ENCODE measurements around the gene KIF5C.

The KIF5C gene

GRCh38 chr2:149002378-149002890 is 127.4 kb downstream of the KIF5C start:
- WGBS, result 95% methylated on average over 14 of the region's 14 CpGs

GRCh38 chr2:149002891-149003740 is 128.1 kb downstream of the KIF5C start:
- Histone ChIP-seq H3K14ac (ENCODE audit: low read length in 2 of 2) (peak overlapping the region in 1 of 2 experiments; percentile 57), H3K27ac (ENCODE audit: low read length, poor library complexity, severe bottlenecking) (no peak overlapping the region), H2BK120ac (ENCODE audit: low read depth, low read length) (no peak overlapping the region), H3K4ac (ENCODE audit: low read depth in 1 of 2, low read length in 2 of 2) (peak overlapping the region in 1 of 2 experiments; percentile 29), H3K4me2 (ENCODE audit: low read length, poor library complexity, severe bottlenecking) (no peak overlapping the region), H3K18ac (ENCODE audit: low read depth in 1 of 2, low read length in 2 of 2) (peak overlapping the region in 1 of 2 experiments; percentile 32), H2BK15ac (ENCODE audit: low read depth, poor library complexity, severe bottlenecking) (no peak overlapping the region), H3K4me3 (ENCODE audit: insufficient read depth in 1 of 2, low read depth in 1 of 2, low read length in 2 of 2) (no peak overlapping the region), H2BK12ac (ENCODE audit: low read length in 2 of 2) (peak overlapping the region in 1 of 2 experiments; percentile 6), H3K9me3 (ENCODE audit: control insufficient read depth, low read length) (no peaks in the 10 kb centered on the region), H4K8ac (ENCODE audit: low read length) (no peak overlapping the region), H3K79me1 (replicated peaks; ENCODE audit: low read length, poor library complexity, severe bottlenecking) (no peaks in the 10 kb centered on the region), H3K36me3 (ENCODE audit: control insufficient read depth in 1 of 2, insufficient read depth in 2 of 2, low read depth in 1 of 2, low read length in 2 of 2) (no peaks in the 10 kb centered on the region), H3K4me1 (ENCODE audit: control insufficient read depth, insufficient read depth, low read depth, low read length) (no peaks in the 10 kb centered on the region), H2BK5ac (ENCODE audit: low read depth, low read length, poor library complexity, severe bottlenecking) (no peak overlapping the region), H4K91ac (ENCODE audit: low read length) (no peak overlapping the region), H3K23ac (ENCODE audit: low read length in 2 of 2) (no peak overlapping the region), H3K27me3 (ENCODE audit: control insufficient read depth in 1 of 2, insufficient read depth in 1 of 2, low read length in 2 of 2) (peaks cover 28 to 29% of the 10 kb centered on the region in 2 experiments), H2AFZ (ENCODE audit: low read depth, low read length) (no peak overlapping the region), H3K9ac (ENCODE audit: low read length) (no peak overlapping the region), H2AK5ac (ENCODE audit: low read length, severe bottlenecking) (no peak overlapping the region)
- no peak for DNase-seq
- 97% methylated on average over 31 of the region's 31 CpGs for WGBS

More at GRCh38 chr2:149002378-149002890, 127.4 kb downstream of the KIF5C start:
- H3K9me3 ChIP-seq (ENCODE audit: control insufficient read depth, low read length), result no peaks in the 10 kb centered on the region
- no peak overlapping the region for H4K8ac ChIP-seq (ENCODE audit: low read length)
- H3K27me3 ChIP-seq (ENCODE audit: control insufficient read depth in 1 of 2, insufficient read depth in 1 of 2, low read length in 2 of 2), result peaks cover 28 to 31% of the 10 kb centered on the region in 2 experiments
- H2BK12ac ChIP-seq (ENCODE audit: low read length in 2 of 2), result no peak overlapping the region
- no peak overlapping the region for H3K4me2 ChIP-seq (ENCODE audit: low read length, poor library complexity, severe bottlenecking)
- no peak for DNase-seq
- no peak overlapping the region for H3K4ac ChIP-seq (ENCODE audit: low read depth in 1 of 2, low read length in 2 of 2)
- H3K14ac ChIP-seq (ENCODE audit: low read length in 2 of 2), result no peak overlapping the region
- H2AFZ ChIP-seq (ENCODE audit: low read depth, low read length), result no peak overlapping the region
- no peak overlapping the region for H2BK15ac ChIP-seq (ENCODE audit: low read depth, poor library complexity, severe bottlenecking)
- H3K4me1 ChIP-seq (ENCODE audit: control insufficient read depth, insufficient read depth, low read depth, low read length), result no peaks in the 10 kb centered on the region
- H3K4me3 ChIP-seq (ENCODE audit: insufficient read depth in 1 of 2, low read depth in 1 of 2, low read length in 2 of 2), result no peak overlapping the region
- H2AK5ac ChIP-seq (ENCODE audit: low read length, severe bottlenecking), result no peak overlapping the region
- no peak overlapping the region for H2BK5ac ChIP-seq (ENCODE audit: low read depth, low read length, poor library complexity, severe bottlenecking)
- peak overlapping the region; percentile 41 for H4K91ac ChIP-seq (ENCODE audit: low read length)
- no peak overlapping the region for H3K27ac ChIP-seq (ENCODE audit: low read length, poor library complexity, severe bottlenecking)
- no peak overlapping the region for H3K23ac ChIP-seq (ENCODE audit: low read length in 2 of 2)
- H3K18ac ChIP-seq (ENCODE audit: low read depth in 1 of 2, low read length in 2 of 2), result no peak overlapping the region
- no peaks in the 10 kb centered on the region for H3K79me1 ChIP-seq (replicated peaks; ENCODE audit: low read length, poor library complexity, severe bottlenecking)
- H3K36me3 ChIP-seq (ENCODE audit: control insufficient read depth in 1 of 2, insufficient read depth in 2 of 2, low read depth in 1 of 2, low read length in 2 of 2), result no peaks in the 10 kb centered on the region
- H2BK120ac ChIP-seq (ENCODE audit: low read depth, low read length), result no peak overlapping the region
- H3K9ac ChIP-seq (ENCODE audit: low read length), result no peak overlapping the region

- Histone ChIP-seq H3K27ac (ENCODE audit: low read length, poor library complexity, severe bottlenecking) (no peak overlapping the region), H3K79me1 (replicated peaks; ENCODE audit: low read length, poor library complexity, severe bottlenecking) (no peaks in the 10 kb centered on the region)
- WGBS, result 94% methylated on average over 1 of the region's 3 CpGs
Observed at GRCh38 chr2:149004836-149005235, 129.8 kb downstream of the KIF5C start.

GRCh38 chr2:149005471-149006077 is 130.5 kb downstream of the KIF5C start:
- WGBS, result 11% methylated on average over 5 of the region's 6 CpGs
- H2AFZ ChIP-seq (ENCODE audit: low read depth, low read length), result no peak overlapping the region
- H2BK5ac ChIP-seq (ENCODE audit: low read depth, low read length, poor library complexity, severe bottlenecking), result no peak overlapping the region

More at GRCh38 chr2:149004836-149005235, 129.8 kb downstream of the KIF5C start:
- peak; percentile 56 for DNase-seq
- Histone ChIP-seq H2BK15ac (ENCODE audit: low read depth, poor library complexity, severe bottlenecking) (no peak overlapping the region), H3K23ac (ENCODE audit: low read length in 2 of 2) (no peak overlapping the region), H2AK5ac (ENCODE audit: low read length, severe bottlenecking) (no peak overlapping the region), H4K91ac (ENCODE audit: low read length) (no peak overlapping the region), H3K4me3 (ENCODE audit: insufficient read depth in 1 of 2, low read depth in 1 of 2, low read length in 2 of 2) (no peak overlapping the region), H3K14ac (ENCODE audit: low read length in 2 of 2) (no peak overlapping the region), H3K4me2 (ENCODE audit: low read length, poor library complexity, severe bottlenecking) (no peak overlapping the region), H3K9me3 (ENCODE audit: control insufficient read depth, low read length) (no peaks in the 10 kb centered on the region), H3K4ac (ENCODE audit: low read depth in 1 of 2, low read length in 2 of 2) (no peak overlapping the region), H3K27me3 (ENCODE audit: control insufficient read depth in 1 of 2, insufficient read depth in 1 of 2, low read length in 2 of 2) (peaks cover 21 to 33% of the 10 kb centered on the region in 2 experiments), H2BK5ac (ENCODE audit: low read depth, low read length, poor library complexity, severe bottlenecking) (no peak overlapping the region), H3K18ac (ENCODE audit: low read depth in 1 of 2, low read length in 2 of 2) (no peak overlapping the region), H3K36me3 (ENCODE audit: control insufficient read depth in 1 of 2, insufficient read depth in 2 of 2, low read depth in 1 of 2, low read length in 2 of 2) (no peaks in the 10 kb centered on the region), H3K9ac (ENCODE audit: low read length) (no peak overlapping the region), H2BK12ac (ENCODE audit: low read length in 2 of 2) (no peak overlapping the region), H2BK120ac (ENCODE audit: low read depth, low read length) (no peak overlapping the region), H4K8ac (ENCODE audit: low read length) (no peak overlapping the region), H3K4me1 (ENCODE audit: control insufficient read depth, insufficient read depth, low read depth, low read length) (no peaks in the 10 kb centered on the region), H2AFZ (ENCODE audit: low read depth, low read length) (no peak overlapping the region)

More at GRCh38 chr2:149005471-149006077, 130.5 kb downstream of the KIF5C start:
- peaks cover 20 to 37% of the 10 kb centered on the region in 2 experiments for H3K27me3 ChIP-seq (ENCODE audit: control insufficient read depth in 1 of 2, insufficient read depth in 1 of 2, low read length in 2 of 2)
- DNase-seq, result peak; percentile 65
- no peak overlapping the region for H2BK120ac ChIP-seq (ENCODE audit: low read depth, low read length)
- H3K18ac ChIP-seq (ENCODE audit: low read depth in 1 of 2, low read length in 2 of 2), result peak overlapping the region; percentile 3 to 49
- H3K14ac ChIP-seq (ENCODE audit: low read length in 2 of 2), result no peak overlapping the region
- no peaks in the 10 kb centered on the region for H3K9me3 ChIP-seq (ENCODE audit: control insufficient read depth, low read length)
- no peak overlapping the region for H3K9ac ChIP-seq (ENCODE audit: low read length)
- H2BK12ac ChIP-seq (ENCODE audit: low read length in 2 of 2), result no peak overlapping the region
- H3K23ac ChIP-seq (ENCODE audit: low read length in 2 of 2), result no peak overlapping the region
- no peak overlapping the region for H4K91ac ChIP-seq (ENCODE audit: low read length)
- H3K27ac ChIP-seq (ENCODE audit: low read length, poor library complexity, severe bottlenecking), result peak overlapping the region; percentile 19
- no peak overlapping the region for H4K8ac ChIP-seq (ENCODE audit: low read length)
- no peaks in the 10 kb centered on the region for H3K36me3 ChIP-seq (ENCODE audit: control insufficient read depth in 1 of 2, insufficient read depth in 2 of 2, low read depth in 1 of 2, low read length in 2 of 2)
- H3K4me3 ChIP-seq (ENCODE audit: insufficient read depth in 1 of 2, low read depth in 1 of 2, low read length in 2 of 2), result no peak overlapping the region
- no peak overlapping the region for H3K4ac ChIP-seq (ENCODE audit: low read depth in 1 of 2, low read length in 2 of 2)
- no peak overlapping the region for H2BK15ac ChIP-seq (ENCODE audit: low read depth, poor library complexity, severe bottlenecking)
- no peaks in the 10 kb centered on the region for H3K4me1 ChIP-seq (ENCODE audit: control insufficient read depth, insufficient read depth, low read depth, low read length)
- H3K79me1 ChIP-seq (replicated peaks; ENCODE audit: low read length, poor library complexity, severe bottlenecking), result no peaks in the 10 kb centered on the region
- no peak overlapping the region for H2AK5ac ChIP-seq (ENCODE audit: low read length, severe bottlenecking)
- H3K4me2 ChIP-seq (ENCODE audit: low read length, poor library complexity, severe bottlenecking), result no peak overlapping the region

All from mesenchymal stem cell (in vitro differentiated cells and primary cell).